Breast epithelium (tissue), 4 donors: Measurements from ENCODE around the gene SIM1. TPM values are rescaled to one million over a fixed set of nuclear protein-coding genes. Genes with fewer than 3 reads are reported as not detected.

Experiments
- DNase-seq, 2 donors: peaks; one replicate each; pipeline ENCODE4 v3.0.0-alpha.2; 2019; ENCODE audit warnings: low spot score in 2 of 2
- H3K27ac ChIP-seq, 2 donors: fragments of 200-600 bp; sonication (generic) in 1 of 2; one replicate each; pipeline ENCODE4 v1.5.1; 2016 to 2019; ENCODE audit warnings: mild to moderate bottlenecking in 1 of 2
- H3K27me3 ChIP-seq, 2 donors: fragments of 200-600 bp; sonication (generic) in 1 of 2; one replicate each; pipeline versions ENCODE4 v1.5.1 to v1.6.0; 2017 to 2019; ENCODE audit warnings: control low read depth in 1 of 2, mild to moderate bottlenecking in 1 of 2
- H3K36me3 ChIP-seq: fragments of 200-600 bp; one replicate; pipeline ENCODE4 v1.5.1; 2019
- H3K4me1 ChIP-seq, 2 donors: fragments of 200-600 bp; sonication (generic); one replicate each; pipeline ENCODE4 v1.5.1; 2016 to 2019; ENCODE audit warnings: control low read depth in 1 of 2
- H3K4me3 ChIP-seq, 3 donors: fragments of 200-600 bp; sonication (generic); 1 replicate in 2 of 3; 2 replicates in 1 of 3; pipeline ENCODE4 v1.5.1; 2016 to 2019; ENCODE audit warnings: mild to moderate bottlenecking in 3 of 3, moderate library complexity in 2 of 3
- H3K9me3 ChIP-seq, 2 donors: fragments of 200-600 bp; sonication (generic) in 1 of 2; one replicate each; pipeline ENCODE4 v1.5.1; 2016 to 2019; ENCODE audit warnings: control low read depth in 1 of 2
- CTCF ChIP-seq, 3 donors: fragments of 450-650 bp; IDR thresholded peaks; one replicate each; pipeline ENCODE4 v1.5.1; 2016 to 2017; ENCODE audit warnings: antibody characterized with exemption in 3 of 3, mild to moderate bottlenecking in 3 of 3, moderate library complexity in 3 of 3
- POLR2A ChIP-seq: fragments of 450-650 bp; IDR thresholded peaks from one replicate; pipeline ENCODE4 v1.6.1; 2016; ENCODE audit warnings: antibody characterized with exemption, mild to moderate bottlenecking, moderate library complexity
- POLR2AphosphoS5 ChIP-seq, 3 donors: sonication (generic); formaldehyde crosslinking; IDR thresholded peaks; one replicate each; pipeline ENCODE4 v1.6.1; 2017; ENCODE audit warnings: antibody characterized with exemption in 3 of 3
- intact Hi-C: fragments of 100-400 bp; cut with DNase I; formaldehyde crosslinking; loops from one replicate; pipeline ENCODE4 v1.15.1; 2023; ENCODE audit warnings: low total_unique reads
- total RNA-seq, 3 donors: library from RNA; depleted of rRNA; stranded (reverse); fragments of >200 nt; gene quantifications; one replicate each; pipeline ENCODE4 v1.1.0, GENCODE V29; 2016

The SIM1 gene
- total RNA-seq, 3 donors from 2014 or later: 0.59 to 7.2 (median 2.0) TPM

GRCh38 chr6:100462706-100463629 lies 1.8 kb downstream of the SIM1 start:
- no peak for TF ChIP-seq POLR2A
- TF ChIP-seq POLR2AphosphoS5 (IDR thresholded peaks at IDR 0.05): no peak
- TF ChIP-seq CTCF (IDR thresholded peaks at IDR 0.05): no peak
- Histone ChIP-seq H3K36me3 (no peaks in the 10 kb centered on the region), H3K9me3 (peaks cover 0 to 4% of the 10 kb centered on the region in 2 donors), H3K4me1 (no peaks in the 10 kb centered on the region), H3K4me3 (peak overlapping the region in 2 of 3 donors; percentile 39 to 63), H3K27ac (no peak overlapping the region), H3K27me3 (peaks cover 3 to 100% of the 10 kb centered on the region in 2 donors)
- intact Hi-C loops: no loop called here
- DNase-seq: no peak

- no peaks in the 10 kb centered on the region for H3K4me1 ChIP-seq
- peaks cover 5 to 100% of the 10 kb centered on the region in 2 donors for H3K27me3 ChIP-seq
These were observed 2.6 kb downstream of the SIM1 start for GRCh38 chr6:100461917-100462705.

GRCh38 chr6:100461278-100461916 lies 3.3 kb downstream of the SIM1 start:
- DNase-seq: no peak
- intact Hi-C loops: no loop called here
- Histone ChIP-seq H3K27me3 (peaks cover 6 to 100% of the 10 kb centered on the region in 2 donors), H3K27ac (no peak overlapping the region), H3K4me3 (peak overlapping the region; percentile 11 to 29 (median 24)), H3K9me3 (peaks cover 0 to 4% of the 10 kb centered on the region in 2 donors), H3K36me3 (no peaks in the 10 kb centered on the region), H3K4me1 (no peaks in the 10 kb centered on the region)
- no peak for TF ChIP-seq POLR2A
- TF ChIP-seq CTCF (IDR thresholded peaks at IDR 0.05): no peak
- no peak for TF ChIP-seq POLR2AphosphoS5 (IDR thresholded peaks at IDR 0.05)

More at GRCh38 chr6:100461917-100462705, 2.6 kb downstream of the SIM1 start:
- no peaks in the 10 kb centered on the region for H3K36me3 ChIP-seq
- H3K4me3 ChIP-seq: peak overlapping the region in 1 of 3 donors; percentile 6
- no peak for TF ChIP-seq POLR2A
- no peak for TF ChIP-seq POLR2AphosphoS5 (IDR thresholded peaks at IDR 0.05)
- no peak for TF ChIP-seq CTCF (IDR thresholded peaks at IDR 0.05)
- DNase-seq: no peak
- H3K27ac ChIP-seq: no peak overlapping the region
- intact Hi-C loops: no loop called here
- H3K9me3 ChIP-seq: peaks cover 0 to 4% of the 10 kb centered on the region in 2 donors

GRCh38 chr6:100460650-100461204 lies 4.0 kb downstream of the SIM1 start:
- DNase-seq: no peak
- Histone ChIP-seq H3K27ac (no peak overlapping the region), H3K27me3 (peaks cover 6 to 100% of the 10 kb centered on the region in 2 donors), H3K4me3 (peak overlapping the region; percentile 11 to 29 (median 24)), H3K36me3 (no peaks in the 10 kb centered on the region), H3K9me3 (peaks cover 0 to 4% of the 10 kb centered on the region in 2 donors), H3K4me1 (no peaks in the 10 kb centered on the region)
- TF ChIP-seq POLR2A (no peak), CTCF (IDR thresholded peaks at IDR 0.05) (peak in 1 of 3 donors; percentile 14), POLR2AphosphoS5 (IDR thresholded peaks at IDR 0.05) (no peak)
- intact Hi-C loops: no loop called here
